Mesenteric fat pad (tissue), 1 donor: ENCODE measurements around the gene SPDYE17. TPM values are rescaled to one million over a fixed set of nuclear protein-coding genes. Genes with fewer than 3 reads are reported as not detected.
A peak's percentile ranks its signal among the peaks of the same experiment; 100 is the strongest.
"Not testable (repeated sequence)": the region's sequence is repeated elsewhere in the genome, so short reads cannot be mapped to it uniquely, and the experiment has no call there.

ENCODE experiments used
- DNase-seq: peaks from one replicate; pipeline ENCODE4 v3.0.0-alpha.2; 2020; ENCODE audit warnings: low spot score
- long read RNA-seq: library from polyadenylated mRNA; unstranded; transcript quantifications from one replicate; pipeline ENCODE4 v2.0.0, GENCODE V29; 2020
- total RNA-seq: library from RNA; stranded (reverse); fragmentation: NEBNext Ultra II Directional; extraction: Animal tissue kit (Norgen Biotek cat#: 25700); gene quantifications from one replicate; pipeline ENCODE4 v1.2.1, GENCODE V29; 2021
- donor health status: DM: yes; HTN: yes; CAD: no.

Gene SPDYE17, protein sequence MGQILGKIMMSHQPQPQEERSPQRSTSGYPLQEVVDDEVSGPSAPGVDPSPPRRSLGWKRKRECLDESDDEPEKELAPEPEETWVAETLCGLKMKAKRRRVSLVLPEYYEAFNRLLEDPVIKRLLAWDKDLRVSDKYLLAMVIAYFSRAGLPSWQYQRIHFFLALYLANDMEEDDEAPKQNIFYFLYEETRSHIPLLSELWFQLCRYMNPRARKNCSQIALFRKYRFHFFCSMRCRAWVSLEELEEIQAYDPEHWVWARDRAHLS
- not detected for total RNA-seq
- long read RNA-seq, partial matches to known transcripts = 0 of 2 reads
- long read RNA-seq, other reads (novel, unspliced or antisense) = 2 of 2 reads

DNA sequence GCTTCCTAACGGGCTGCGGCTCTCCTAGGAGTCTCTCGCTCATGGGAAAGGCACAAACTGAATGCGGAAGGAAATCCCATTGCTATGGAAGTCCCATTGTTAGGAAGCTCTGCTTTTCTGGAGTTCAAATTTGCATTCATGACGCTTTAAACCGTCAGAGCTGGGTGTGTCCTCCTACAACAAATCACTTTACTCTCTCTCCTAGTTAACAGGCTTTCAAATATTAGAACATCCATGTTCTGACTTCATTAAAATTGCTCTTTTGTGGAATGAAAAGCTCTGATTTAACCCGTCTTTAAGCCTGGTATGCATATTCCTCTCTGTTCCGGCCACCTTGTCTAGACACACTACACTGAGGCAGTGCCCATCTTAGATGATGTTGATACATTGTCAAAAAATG is at the start of gene SPDYE17:
SPDYE17 (minus strand) TSS at position 101 of the 400 bp plus-strand sequence. CDS start 1,791 bp downstream, outside the sequence.
- not testable (repeated sequence) for DNase-seq

DNA sequence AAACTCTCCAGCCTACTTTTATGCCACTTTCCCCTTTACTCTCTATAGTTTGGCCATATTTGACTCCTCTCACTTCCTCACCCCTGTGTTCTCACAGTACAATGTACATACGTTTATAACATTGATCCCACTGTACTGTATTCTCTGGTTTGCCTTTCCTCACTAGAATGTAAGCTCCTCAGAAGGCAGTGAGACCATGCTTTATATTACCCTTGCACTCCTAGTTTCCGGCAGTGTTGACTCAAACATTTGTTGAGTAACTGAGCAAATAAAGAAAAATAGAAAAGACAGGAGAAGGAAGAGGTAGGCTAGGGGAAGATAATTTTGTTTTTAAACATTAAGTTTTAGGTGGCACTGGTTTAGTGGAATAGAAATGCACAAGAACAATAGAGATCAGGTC is 48.1 kb upstream of the SPDYE17 start:
- DNase-seq = not testable (repeated sequence)

DNA sequence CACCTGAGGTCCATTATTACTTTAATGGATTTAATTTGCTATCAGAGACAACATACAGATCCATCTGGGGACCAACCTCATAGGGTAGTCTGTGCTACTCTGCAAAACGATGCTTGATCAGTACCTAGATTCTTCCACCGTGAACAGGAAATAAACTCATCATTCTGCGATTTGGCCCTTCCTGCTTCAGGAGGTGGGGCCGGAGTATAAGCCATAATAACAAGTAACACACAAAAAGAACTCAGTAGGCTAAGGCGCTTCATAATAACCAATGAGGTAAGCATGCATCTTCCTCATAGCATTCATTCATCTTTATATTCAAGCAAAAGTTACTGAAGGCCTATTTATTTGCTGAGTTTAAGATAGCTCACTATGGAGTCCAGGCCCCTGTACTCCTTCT is 47.5 kb upstream of the SPDYE17 start:
- not testable (repeated sequence) for DNase-seq

DNA sequence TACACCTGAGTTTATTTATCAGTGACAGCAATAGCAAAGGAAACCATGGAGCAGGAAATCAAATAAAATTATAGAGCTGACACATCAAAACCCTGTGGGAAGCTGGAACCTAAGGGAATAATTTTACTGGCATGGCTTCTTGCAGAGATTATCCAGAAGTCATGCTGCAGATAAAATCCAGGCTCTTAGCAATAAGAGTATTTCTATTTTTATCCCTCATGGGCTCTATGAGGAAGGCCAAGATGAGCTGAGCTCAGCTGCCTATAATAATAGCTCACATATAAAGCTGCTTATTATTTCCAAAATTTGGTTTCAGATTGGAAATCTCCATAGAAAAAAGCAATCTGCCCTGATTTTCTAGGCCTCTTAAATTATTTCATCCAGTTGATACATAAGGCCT is 47.0 kb upstream of the SPDYE17 start:
- DNase-seq = not testable (repeated sequence)

DNA sequence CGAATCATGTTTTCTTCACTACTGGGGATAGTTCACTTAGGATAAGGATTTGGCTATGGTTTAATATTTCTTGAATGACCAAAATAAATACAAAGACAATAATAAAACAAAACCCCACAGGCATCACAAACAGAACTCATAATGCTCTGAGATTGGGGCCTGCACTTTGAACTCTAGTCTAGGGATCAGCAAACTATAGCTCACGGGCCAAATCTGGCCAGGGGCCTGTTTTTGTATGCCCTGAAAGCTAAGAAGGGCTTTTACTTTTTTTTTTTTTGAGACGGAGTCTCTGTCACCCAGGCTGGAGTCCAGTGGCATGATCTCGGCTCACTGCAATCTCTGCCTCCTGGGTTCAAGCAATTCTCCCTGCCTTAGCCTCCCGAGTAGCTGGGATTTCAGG is 44.9 kb upstream of the SPDYE17 start:
- DNase-seq = not testable (repeated sequence)

GRCh38 chr7:77074786-77075396 is 42.7 kb upstream of the SPDYE17 start:
- DNase-seq = not testable (repeated sequence)

DNA sequence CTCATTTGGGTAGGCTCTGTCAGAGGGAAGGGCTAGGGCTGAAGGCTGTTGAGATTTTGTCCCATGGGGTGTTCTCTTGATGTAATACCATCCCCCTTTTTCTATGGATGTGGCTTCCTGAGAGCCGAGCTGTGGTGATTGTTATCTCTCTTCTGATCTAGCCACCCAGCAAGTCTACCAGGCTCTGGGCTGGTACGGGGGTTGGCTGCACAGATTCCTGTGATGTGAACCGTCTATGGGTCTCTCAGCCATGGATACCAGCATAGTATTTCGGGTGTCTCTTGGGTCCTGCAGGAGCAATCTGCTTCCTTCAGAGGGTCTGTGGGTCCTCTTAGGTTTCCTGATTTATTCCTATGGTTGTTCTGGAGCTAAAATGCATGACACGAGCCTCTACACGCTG is 38.9 kb upstream of the SPDYE17 start:
- not testable (repeated sequence) for DNase-seq

GRCh38 chr7:77065869-77066268 is 33.7 kb upstream of the SPDYE17 start:
- not testable (repeated sequence) for DNase-seq

- not testable (repeated sequence) for DNase-seq
Measured at GRCh38 chr7:77063732-77064131, 31.6 kb upstream of the SPDYE17 start.

- DNase-seq = not testable (repeated sequence)
Measured at GRCh38 chr7:77062557-77062956, 30.4 kb upstream of the SPDYE17 start, which contains the start of gene SPDYE18. SPDYE18 (minus strand) TSS chr7:77062558; CDS start chr7:77060512, 2,046 bp downstream.

DNA sequence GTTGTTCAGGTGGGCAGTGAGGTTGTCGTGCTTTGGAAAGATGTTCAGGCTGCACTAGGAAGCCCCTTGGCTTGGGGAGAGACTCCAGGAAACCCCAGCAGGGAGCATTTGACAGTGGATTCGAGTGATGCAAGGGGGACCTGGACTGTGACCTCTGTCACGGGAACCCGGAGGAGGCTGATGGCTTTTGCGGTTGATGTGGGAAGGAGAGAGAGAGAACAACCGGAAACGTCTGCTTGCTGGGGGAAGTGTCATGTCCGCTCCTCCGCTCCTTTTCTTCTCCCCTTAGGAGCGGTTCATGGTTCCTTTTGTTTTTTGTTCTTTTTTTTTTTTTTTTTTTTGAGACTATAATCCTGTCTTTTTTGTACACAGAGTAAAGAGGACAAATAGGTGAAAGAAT is 5.8 kb downstream of the SPDYE17 start:
- not testable (repeated sequence) for DNase-seq

DNA sequence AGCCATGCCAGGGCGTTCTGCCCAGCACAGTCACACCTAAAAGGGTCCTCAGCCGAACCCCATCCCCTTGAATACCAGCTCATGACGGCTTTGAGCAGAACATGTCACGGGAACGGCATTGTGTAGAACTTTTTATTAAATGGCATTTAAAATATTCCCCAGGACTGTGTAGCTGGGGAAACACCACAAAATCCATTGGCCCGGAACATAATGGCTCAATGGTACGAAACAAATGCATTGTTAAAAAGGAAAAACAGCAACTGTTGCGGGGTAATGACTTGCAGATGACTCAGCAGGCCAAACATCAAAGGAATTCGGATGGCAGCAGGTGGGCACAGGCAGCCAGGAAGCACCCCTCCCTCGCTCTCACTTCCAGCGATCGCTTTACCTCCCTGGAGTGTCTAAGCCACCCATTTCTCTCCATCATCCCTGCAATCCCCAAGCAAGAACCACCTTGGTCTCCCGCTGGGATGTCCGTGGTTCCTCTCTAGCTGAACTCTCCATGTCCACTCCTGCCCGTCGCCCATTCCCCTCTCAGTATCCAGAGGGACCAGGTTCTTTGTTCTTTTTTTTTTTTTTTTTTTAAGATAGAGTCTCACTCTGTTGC is 22.0 kb downstream of the SPDYE17 start:
- DNase-seq = not testable (repeated sequence)

DNA sequence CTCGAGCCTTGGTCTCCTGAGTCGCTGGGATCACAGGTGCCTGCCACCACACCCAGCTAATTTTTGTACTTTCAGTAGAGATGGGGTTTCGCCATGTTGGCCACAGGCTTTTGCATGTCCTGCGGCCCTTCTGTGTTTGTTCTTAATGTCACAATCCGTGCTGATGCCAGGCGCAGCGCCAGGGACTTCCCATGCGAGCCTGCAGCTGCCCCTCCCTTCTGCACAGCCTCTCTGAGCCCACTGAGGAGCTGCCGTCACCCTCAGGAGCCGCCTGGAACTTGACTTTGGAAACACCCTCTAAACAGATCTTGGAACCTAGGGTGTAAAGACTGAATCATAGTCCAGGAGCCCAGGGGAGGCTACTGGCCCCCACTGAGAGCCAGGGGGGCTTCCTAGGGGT is 24.2 kb downstream of the SPDYE17 start:
- DNase-seq = peak; percentile 91

DNA sequence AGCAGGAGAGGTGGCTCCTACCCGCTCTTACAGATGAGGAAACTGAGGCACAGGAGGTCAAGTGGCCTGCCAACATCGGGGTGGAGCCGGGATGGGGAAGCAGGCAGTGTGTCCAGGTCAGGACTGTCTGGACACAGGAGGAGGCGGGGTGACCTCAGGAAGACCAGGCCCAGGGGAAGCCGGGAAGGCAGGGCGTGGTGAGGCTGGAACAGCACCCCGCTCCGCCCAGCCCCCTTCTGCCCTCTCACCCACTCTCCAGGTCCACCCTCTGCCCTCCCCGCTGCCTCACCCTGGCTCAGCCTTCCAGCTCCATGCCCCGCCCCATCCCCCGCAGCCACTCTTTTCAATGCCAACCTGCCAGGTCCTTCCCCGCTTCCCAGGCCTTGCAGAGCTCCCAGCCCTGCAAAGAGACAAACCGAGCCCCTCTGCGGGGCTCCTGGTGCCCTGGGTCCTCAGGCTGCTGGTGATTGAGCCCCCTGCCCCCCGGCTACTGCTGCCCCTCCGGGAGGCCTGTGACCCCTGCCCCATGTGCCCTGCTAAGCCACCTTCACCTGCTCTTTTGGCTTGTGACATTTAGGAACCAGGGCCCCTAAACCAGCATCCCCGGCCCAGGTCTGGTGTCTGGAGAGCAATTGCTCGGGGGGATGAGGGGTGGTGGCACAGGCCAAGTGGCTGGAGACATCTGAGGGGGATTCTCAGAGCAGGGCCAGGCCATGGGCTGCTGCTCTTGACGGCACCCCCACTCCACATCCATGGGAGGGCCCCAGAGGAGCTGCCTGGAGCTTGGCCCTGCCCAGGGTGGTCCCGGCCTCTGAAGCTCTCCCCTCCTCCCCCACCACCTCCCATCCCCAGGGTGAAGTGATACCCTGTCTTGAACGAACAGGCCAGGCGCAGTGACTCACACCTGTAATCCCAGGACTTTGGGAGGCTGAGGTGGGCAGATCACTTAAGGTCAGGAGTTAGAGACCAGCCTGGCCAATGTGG is 25.7 kb downstream of the SPDYE17 start:
- peak; percentile 77 for DNase-seq

DNA sequence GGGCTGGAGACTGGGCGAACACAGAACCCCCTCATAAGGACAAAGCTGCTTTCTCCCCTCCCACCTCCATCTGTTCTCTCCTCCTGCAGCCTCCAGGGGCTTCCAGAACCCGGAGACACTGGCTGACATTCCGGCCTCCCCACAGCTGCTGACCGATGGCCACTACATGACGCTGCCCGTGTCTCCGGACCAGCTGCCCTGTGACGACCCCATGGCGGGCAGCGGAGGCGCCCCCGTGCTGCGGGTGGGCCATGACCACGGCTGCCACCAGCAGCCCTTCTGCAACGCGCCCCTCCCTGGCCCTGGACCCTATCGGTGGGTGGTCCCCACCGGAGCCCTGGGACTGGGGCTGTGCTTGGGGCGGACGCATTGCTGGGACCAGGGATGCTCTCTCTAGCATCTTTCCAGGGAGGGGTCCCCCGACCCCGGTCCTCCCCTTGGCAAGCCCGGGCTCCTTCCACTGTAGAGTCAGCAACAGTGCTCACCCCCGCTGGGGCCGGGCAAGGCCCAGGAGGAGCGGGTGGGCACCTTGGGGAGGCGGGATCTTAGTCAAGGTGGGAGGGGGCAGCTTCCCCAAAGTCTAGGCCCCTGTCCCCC is 26.6 kb downstream of the SPDYE17 start:
- peak; percentile 65 for DNase-seq

DNA sequence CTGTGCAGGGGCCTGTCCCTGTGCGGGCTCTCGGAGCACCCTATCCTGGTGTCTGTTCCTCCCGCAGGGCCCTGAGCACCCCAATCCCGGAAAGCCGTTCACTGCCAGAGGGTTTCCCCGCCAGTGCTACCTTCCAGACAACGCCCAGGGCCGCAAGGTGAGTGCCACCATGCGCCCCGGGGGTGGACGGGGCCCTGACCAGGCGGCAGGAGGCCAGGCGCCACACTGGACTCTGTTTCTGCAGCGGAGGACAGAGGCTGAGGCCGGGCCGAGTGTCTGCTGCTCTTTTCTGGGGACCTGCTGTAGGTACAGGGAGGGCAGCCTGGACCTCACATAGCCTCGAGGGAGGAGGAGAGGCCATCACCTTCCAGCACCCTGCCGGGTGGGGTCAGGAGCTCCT is 28.0 kb downstream of the SPDYE17 start:
- peak; percentile 12 for DNase-seq

DNA sequence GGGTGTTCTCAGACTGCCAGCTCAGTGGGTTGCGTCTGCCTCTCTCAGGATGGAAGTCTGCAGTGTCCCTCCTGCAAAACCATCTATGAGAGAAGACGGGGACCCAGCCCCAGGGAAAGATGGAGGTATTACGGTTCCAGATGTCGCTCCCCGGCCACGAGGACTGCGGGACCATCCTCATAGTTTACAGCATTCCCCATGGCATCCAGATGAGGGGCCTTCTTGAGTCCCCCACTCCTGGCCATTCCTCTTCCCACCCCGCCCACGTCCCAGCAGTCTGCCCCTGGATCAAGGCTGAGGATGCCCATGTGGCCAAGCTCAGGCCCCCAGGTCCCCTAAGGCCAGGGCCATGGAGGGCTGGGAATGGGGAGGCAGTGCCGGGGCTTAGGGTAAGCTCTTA is 28.9 kb downstream of the SPDYE17 start:
- peak; percentile 47 for DNase-seq

GRCh38 chr7:77002678-77003233 is 29.4 kb downstream of the SPDYE17 start:
- DNase-seq = peak; percentile 71

GRCh38 chr7:77002104-77002503 is 30.1 kb downstream of the SPDYE17 start:
- DNase-seq = not testable (repeated sequence)

- DNase-seq = peak; percentile 5
Measured at GRCh38 chr7:76999474-77000107, 32.6 kb downstream of the SPDYE17 start.
